Natural killer cell treated with Interleukin-12 subunit alpha and Interleukin-12 subunit beta and Interleukin-15 and Interleukin-18, amount 100 ng/mL, for 72 hours (primary cell): Measurements from ENCODE around the gene FKTN. TPM values are rescaled to one million over a fixed set of nuclear protein-coding genes. Genes with fewer than 3 reads are reported as not detected.

Experiments
- ATAC-seq, 2 donors: fragments of 150-1000 bp; cut with Tn5 transposase in 1 of 2; sonication (Bioruptor Pico), chemical (Tn5 transposase) in 1 of 2; 2 replicates each; pipeline ENCODE4 v1.10.0; 2021
- DNase-seq: peaks from one replicate; pipeline ENCODE4 v3.0.0; 2022; ENCODE audit warnings: low spot score
- H3K27ac Mint-ChIP-seq, 2 donors: 1 replicate in 1 of 2; 2 replicates in 1 of 2; pipeline ENCODE4 v1.8.0; 2022; ENCODE audit warnings: mixed read lengths in 2 of 2, mild to moderate bottlenecking in 1 of 2, moderate library complexity in 1 of 2
- H3K27me3 Mint-ChIP-seq, 2 donors: 1 replicate in 1 of 2; 2 replicates in 1 of 2; pipeline ENCODE4 v1.8.0; 2022; ENCODE audit warnings: mixed read lengths in 2 of 2
- H3K36me3 Mint-ChIP-seq: one replicate; pipeline ENCODE4 v1.8.0; 2022; ENCODE audit warnings: mixed read lengths
- H3K4me1 Mint-ChIP-seq, 2 donors: 1 replicate in 1 of 2; 2 replicates in 1 of 2; pipeline ENCODE4 v1.8.0; 2022; ENCODE audit warnings: low read depth in 2 of 2, mixed read lengths in 2 of 2, mild to moderate bottlenecking in 1 of 2
- H3K4me3 Mint-ChIP-seq: one replicate; pipeline ENCODE4 v1.8.0; 2022; ENCODE audit warnings: mixed read lengths
- H3K9me3 Mint-ChIP-seq: 2 replicates; pipeline ENCODE4 v1.8.0; 2022; ENCODE audit warnings: mixed read lengths
- total RNA-seq, 2 donors: library from RNA; stranded (reverse); gene quantifications; one replicate each; pipeline ENCODE4 v1.2.3, GENCODE V29; 2022

FKTN gene
- total RNA-seq, 2 donors from 2014 or later, result 18.6 to 26.2 TPM

GRCh38 chr9:105678163-105678562, 120.2 kb downstream of the FKTN start:
- no peak overlapping the region for H3K4me3 Mint-ChIP-seq
- DNase-seq (no peak), ATAC-seq (no peak)
- H3K36me3 Mint-ChIP-seq, result no peaks in the 10 kb centered on the region
- H3K4me1 Mint-ChIP-seq, result no peaks in the 10 kb centered on the region
- H3K27me3 Mint-ChIP-seq, result peaks cover 5% of the 10 kb centered on the region in 2 donors
- H3K27ac Mint-ChIP-seq, result no peak overlapping the region
- H3K9me3 Mint-ChIP-seq, result no peaks in the 10 kb centered on the region

- no peaks in the 10 kb centered on the region for H3K4me1 Mint-ChIP-seq
- H3K27ac Mint-ChIP-seq, result no peak overlapping the region
- DNase-seq, result no peak
- no peaks in the 10 kb centered on the region for H3K36me3 Mint-ChIP-seq
- H3K9me3 Mint-ChIP-seq, result no peaks in the 10 kb centered on the region
- no peak for ATAC-seq
- H3K4me3 Mint-ChIP-seq, result no peak overlapping the region
- H3K27me3 Mint-ChIP-seq, result peaks cover 0 to 4% of the 10 kb centered on the region in 2 donors
These were observed 120.8 kb downstream of the FKTN start for GRCh38 chr9:105678781-105679180.

DNA sequence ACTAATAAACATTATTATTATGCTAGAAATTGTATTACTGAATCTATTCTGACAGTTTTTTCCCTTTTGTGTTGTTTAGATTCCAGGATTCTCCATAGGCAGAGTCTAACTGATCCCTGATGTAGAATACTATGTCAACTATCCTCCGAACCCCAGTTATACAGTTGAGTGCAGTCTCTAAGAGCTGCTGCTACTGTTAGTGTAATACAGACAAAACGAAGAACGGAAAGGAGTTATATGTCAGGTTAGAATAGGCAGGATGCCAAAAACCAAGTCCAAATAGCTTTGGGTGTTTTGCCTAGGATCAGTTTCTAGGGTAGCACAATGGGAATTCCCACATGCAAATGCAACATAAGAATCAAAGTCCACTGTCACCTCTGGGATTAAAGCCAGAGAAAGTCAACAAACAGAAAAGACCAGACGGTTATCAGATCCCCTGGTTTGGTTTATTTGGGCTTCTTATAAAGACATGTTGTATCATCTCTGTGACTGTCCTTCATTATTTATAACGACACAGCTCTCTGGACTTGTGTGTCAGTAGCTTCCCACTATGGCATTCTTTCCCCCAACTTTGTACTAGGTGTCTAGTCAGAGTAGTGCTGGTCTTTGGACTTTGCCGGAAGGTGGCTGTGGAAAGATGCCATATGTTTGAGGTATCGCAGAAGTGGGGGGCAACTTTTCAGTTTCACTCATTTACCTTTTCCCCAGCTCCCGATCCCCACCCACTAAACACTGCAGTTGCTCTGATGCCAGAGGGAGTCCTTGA, 121.5 kb downstream of the FKTN start:
- no peaks in the 10 kb centered on the region for H3K4me1 Mint-ChIP-seq
- ATAC-seq, result no peak
- peaks cover 0 to 3% of the 10 kb centered on the region in 2 donors for H3K27me3 Mint-ChIP-seq
- no peak overlapping the region for H3K4me3 Mint-ChIP-seq
- no peaks in the 10 kb centered on the region for H3K36me3 Mint-ChIP-seq
- H3K9me3 Mint-ChIP-seq, result no peaks in the 10 kb centered on the region
- DNase-seq, result no peak
- H3K27ac Mint-ChIP-seq, result no peak overlapping the region

DNA sequence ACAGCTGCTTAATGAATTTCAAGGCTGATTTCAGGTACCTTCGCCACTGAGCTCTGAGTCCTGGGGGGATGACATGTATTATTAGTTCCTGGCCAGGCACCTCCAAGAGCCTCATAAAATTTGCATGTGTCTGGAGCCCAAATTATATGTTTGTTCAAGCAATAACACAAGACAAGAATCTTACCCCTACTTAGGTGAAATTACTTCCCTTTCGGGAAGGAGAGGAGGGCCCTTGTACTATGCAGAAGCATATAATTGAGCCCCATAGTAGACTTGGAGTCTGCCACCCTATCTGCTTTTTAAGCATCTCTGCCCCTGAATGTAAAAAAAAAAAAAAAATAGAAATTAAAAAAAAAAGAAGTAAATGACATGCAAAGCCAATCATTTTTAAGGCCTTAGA, 123.4 kb downstream of the FKTN start:
- DNase-seq (no peak), ATAC-seq (no peak)
- peaks cover 5 to 8% of the 10 kb centered on the region in 2 donors for H3K27me3 Mint-ChIP-seq
- no peaks in the 10 kb centered on the region for H3K36me3 Mint-ChIP-seq
- no peak overlapping the region for H3K4me3 Mint-ChIP-seq
- H3K9me3 Mint-ChIP-seq, result no peaks in the 10 kb centered on the region
- no peaks in the 10 kb centered on the region for H3K4me1 Mint-ChIP-seq
- H3K27ac Mint-ChIP-seq, result no peak overlapping the region

DNA sequence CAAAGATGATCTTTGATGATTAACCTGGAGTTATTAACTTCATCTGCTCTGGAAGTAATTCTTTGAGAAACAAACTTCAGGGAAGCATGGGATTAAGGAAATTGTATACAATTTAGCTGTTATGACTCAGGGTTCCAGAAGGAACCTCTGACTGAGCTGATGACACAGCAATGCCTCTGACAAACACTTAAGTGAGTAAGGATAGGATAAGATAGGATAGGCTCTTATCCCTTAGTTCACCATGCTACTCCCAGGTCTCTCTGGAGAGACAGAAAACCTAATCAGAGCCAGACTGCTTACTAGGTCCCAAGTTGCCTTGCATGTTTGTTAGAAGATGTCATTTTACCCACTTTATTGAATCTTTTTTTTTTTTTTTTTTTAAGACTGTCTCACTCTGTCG, 123.8 kb downstream of the FKTN start:
- no peak overlapping the region for H3K27ac Mint-ChIP-seq
- H3K36me3 Mint-ChIP-seq, result no peaks in the 10 kb centered on the region
- ATAC-seq, result no peak
- H3K4me3 Mint-ChIP-seq, result no peak overlapping the region
- H3K4me1 Mint-ChIP-seq, result no peaks in the 10 kb centered on the region
- no peaks in the 10 kb centered on the region for H3K9me3 Mint-ChIP-seq
- no peak for DNase-seq
- peaks cover 5 to 11% of the 10 kb centered on the region in 2 donors for H3K27me3 Mint-ChIP-seq

GRCh38 chr9:105683688-105684275, 125.9 kb downstream of the FKTN start:
- no peaks in the 10 kb centered on the region for H3K4me1 Mint-ChIP-seq
- H3K9me3 Mint-ChIP-seq, result no peaks in the 10 kb centered on the region
- H3K4me3 Mint-ChIP-seq, result no peak overlapping the region
- no peaks in the 10 kb centered on the region for H3K36me3 Mint-ChIP-seq
- H3K27ac Mint-ChIP-seq, result no peak overlapping the region
- DNase-seq (no peak), ATAC-seq (no peak)
- H3K27me3 Mint-ChIP-seq, result peaks cover 15 to 27% of the 10 kb centered on the region in 2 donors

- no peak for ATAC-seq
- H3K4me3 Mint-ChIP-seq, result no peak overlapping the region
- H3K4me1 Mint-ChIP-seq, result no peaks in the 10 kb centered on the region
- H3K27ac Mint-ChIP-seq, result no peak overlapping the region
- DNase-seq, result no peak
- H3K36me3 Mint-ChIP-seq, result no peaks in the 10 kb centered on the region
- H3K9me3 Mint-ChIP-seq, result no peaks in the 10 kb centered on the region
- peaks cover 22 to 45% of the 10 kb centered on the region in 2 donors for H3K27me3 Mint-ChIP-seq
These were observed 129.0 kb downstream of the FKTN start for GRCh38 chr9:105686936-105687335.

Other genes with a start within 250 kb of the FKTN start
- 1 to 10 TPM; 2.3 to 3.9 TPM for gene FSD1L, start 110.1 kb upstream of the FKTN start, total RNA-seq
- not detected for gene TAL2, start 104.3 kb downstream of the FKTN start, total RNA-seq
- gene TMEM38B, start 136.4 kb downstream of the FKTN start, total RNA-seq, result 10 to 100 TPM; 13.7 TPM